ENCODE data around the gene SLC22A5.
A peak's percentile ranks its signal among the peaks of the same experiment; 100 is the strongest.

Gene SLC22A5

DNA sequence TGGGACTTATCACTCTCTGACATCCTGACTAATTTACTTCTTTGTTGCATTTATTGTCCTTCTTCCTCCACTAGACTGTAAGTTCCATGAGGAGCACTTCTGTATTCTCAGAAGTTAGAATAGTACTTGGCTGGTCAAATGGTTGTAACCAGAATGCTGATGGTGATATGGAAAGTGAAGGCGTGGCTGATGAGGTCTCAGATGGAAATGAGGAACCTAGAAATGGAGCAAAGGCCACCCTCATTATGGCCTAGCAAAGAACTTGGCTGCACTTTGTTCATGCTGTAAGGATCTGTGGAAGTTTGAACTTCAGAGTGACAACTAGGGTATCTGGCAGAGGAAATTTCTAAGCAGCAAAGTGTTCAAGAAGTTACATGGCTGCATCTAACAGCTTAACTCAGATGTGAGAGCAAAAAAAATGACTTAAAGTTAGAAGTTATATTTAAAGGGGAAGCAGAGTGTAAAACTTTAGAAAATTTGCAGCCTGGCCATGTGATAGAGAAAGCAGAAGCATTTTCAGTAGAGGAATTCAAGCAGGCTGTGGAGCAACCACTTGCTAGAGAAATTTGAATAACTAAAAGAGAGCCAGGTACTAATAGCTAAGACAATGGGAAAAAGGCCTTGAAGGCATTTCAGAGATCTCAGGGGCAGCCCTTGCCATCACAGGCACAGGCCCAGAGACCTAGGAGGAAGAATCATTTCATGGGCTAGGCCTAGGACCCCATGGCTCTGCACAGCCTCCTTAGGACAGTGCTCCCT, 14.9 kb upstream of the SLC22A5 start:
- no peak for DNase-seq
- no peak for TF ChIP-seq POLR2A (IDR thresholded peaks at IDR 0.05; ENCODE audit: low read length)
- no peak for TF ChIP-seq GATA1 (IDR thresholded peaks at IDR 0.05; ENCODE audit: low read depth, low read length)

DNA sequence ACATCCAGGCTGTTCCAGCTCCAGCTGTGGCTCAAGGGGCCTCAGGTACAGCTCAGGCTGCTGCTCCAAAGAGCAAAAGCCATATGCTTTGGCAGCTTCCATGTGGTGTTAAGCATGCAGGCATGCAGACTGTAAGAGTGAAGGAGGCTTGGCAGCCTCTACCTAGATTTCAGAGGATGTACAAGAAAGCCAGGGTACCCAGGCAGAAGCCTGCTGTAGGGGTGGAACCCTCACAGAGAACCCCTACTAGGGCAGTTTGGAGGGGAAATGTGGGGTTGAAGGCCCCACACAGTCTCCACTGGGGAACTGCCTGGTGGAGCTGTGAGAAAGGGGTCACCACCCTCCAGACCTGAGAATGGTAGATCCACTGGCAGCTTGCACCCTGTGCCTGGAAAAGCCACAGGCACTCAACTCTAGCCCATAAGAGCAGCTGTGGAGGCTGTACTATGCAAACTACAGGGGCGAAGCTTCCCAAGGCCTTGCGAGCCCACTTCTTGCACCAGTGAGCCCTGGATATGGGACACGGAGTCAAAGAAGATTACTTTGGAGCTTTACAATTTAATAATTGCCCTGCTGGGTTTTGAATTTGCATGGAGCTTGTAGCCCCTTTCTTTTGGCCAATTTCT, 14.3 kb upstream of the SLC22A5 start:
- TF ChIP-seq POLR2A (IDR thresholded peaks at IDR 0.05; ENCODE audit: low read length) (no peak), GATA1 (IDR thresholded peaks at IDR 0.05; ENCODE audit: low read depth, low read length) (no peak)

DNA sequence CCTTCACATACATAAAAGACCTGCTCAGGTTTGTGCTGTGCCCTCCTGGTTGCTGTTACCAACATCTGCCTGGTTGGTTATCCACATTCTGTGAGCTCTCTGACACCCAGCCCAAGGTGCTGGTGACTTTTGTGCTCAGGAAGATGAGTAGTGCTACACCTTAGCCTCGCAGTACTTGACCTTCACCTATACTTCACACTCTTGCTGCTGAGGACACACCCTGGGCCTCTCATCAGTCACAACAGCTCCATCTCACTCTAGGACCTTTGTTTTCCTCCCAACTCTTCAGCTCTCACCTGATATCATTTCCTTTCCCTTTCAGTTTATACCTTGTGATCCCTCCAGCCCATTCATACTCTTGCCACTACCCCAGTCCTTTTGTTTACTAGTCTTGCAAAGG, 10.7 kb upstream of the SLC22A5 start:
- no peak for TF ChIP-seq GATA1 (IDR thresholded peaks at IDR 0.05; ENCODE audit: low read depth, low read length)
- TF ChIP-seq POLR2A (IDR thresholded peaks at IDR 0.05; ENCODE audit: low read length) = no peak
- no peak for DNase-seq

More for the DNA sequence above, 14.3 kb upstream of the SLC22A5 start:
- no peak for DNase-seq

DNA sequence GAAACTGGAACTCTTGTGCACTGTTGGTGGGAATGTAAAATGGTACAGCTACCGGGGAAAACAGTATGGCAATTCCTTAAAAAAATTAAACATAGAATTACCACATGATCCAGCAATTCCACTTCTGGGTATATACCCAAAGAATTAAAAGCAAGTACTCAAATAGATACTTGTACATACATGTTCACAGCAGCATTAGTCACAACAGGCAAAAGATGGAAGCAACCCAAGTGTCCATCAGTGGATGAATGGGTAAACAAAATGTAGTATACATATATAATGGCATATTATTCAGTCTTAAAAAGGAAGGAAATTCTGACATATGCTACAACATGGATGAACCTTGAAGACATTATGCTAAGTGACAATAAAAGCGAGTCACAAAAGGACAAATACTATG, 7.4 kb upstream of the SLC22A5 start:
- TF ChIP-seq POLR2A (IDR thresholded peaks at IDR 0.05; ENCODE audit: low read length) (no peak), GATA1 (IDR thresholded peaks at IDR 0.05; ENCODE audit: low read depth, low read length) (no peak)
- no peak for DNase-seq

DNA sequence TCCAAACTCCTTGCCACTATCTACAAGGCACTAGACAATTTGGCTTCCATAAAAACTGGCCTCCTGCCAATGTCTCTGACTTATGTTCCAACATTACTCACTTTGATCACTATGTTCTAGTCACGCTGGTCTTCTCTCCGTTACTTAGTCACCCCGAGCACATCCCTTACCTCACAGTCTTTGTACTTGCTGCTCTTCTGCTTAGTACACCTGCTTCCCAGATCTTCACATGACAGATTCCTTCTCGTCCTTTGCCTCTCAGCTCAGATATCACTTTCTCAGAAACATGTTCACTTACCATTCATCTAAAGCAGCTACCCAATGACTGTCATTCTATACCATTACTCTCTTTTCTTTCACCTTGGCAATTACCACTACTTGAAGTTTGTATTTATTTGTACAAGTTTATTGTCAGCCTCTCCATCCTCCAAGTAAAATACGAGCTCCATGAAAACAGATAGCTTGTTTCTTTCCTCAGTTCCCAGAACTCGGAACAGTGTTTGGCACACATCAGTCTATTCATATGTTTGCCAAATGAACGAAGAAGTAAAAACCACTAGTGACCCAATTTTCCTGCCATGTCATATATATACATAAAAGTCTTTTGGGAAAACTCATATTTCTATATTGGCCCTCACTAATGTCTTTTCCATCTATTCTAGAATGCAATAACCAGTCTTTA, 5.9 kb upstream of the SLC22A5 start:
- DNase-seq = peak; percentile 41 to 68
- TF ChIP-seq POLR2A (IDR thresholded peaks at IDR 0.05; ENCODE audit: low read length) = no peak
- no peak for TF ChIP-seq GATA1 (IDR thresholded peaks at IDR 0.05; ENCODE audit: low read depth, low read length)

DNA sequence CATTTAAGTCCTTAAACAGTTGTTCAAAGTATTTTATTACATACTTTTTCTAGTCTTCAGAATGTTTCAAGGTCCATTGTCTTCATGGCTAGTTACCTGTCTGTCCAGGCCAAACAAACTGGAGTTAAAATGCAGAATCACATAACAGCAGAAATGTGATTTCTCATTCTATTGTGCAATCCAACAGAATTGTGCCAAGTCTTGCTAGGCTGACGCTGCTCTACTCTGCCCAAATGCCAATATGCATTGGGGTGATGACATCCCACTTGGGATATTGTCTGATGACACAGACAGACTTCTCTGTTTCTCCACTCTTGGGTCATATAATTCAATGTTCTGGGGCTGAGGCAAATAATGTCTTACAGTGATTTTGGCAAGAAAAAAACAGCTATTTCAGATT, 5.2 kb upstream of the SLC22A5 start:
- no peak for TF ChIP-seq POLR2A (IDR thresholded peaks at IDR 0.05; ENCODE audit: low read length)
- TF ChIP-seq GATA1 (IDR thresholded peaks at IDR 0.05; ENCODE audit: low read depth, low read length) = no peak
- DNase-seq = peak in 1 of 2 experiments; percentile 24

DNA sequence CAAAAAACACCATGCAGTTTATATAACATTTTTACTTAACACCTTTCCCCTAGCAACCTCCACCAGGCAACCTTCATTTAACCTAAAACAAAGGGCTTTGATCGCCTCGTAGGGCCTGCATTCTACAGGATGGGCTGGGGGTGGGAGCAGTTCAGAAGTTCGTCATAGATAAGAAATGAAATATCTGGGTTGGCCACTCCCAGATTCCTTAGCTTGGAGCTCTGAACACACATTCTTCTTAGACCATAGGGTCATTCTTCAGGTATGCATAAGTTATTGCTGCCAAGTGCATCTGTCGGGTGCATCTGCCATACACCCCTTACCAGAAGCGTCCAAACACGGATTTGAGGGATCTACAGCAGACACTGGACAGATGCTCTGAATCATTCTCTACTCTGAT, 4.3 kb upstream of the SLC22A5 start:
- TF ChIP-seq POLR2A (IDR thresholded peaks at IDR 0.05; ENCODE audit: low read length) (no peak), GATA1 (IDR thresholded peaks at IDR 0.05; ENCODE audit: low read depth, low read length) (no peak)
- DNase-seq = peak in 1 of 2 experiments; percentile 23

DNA sequence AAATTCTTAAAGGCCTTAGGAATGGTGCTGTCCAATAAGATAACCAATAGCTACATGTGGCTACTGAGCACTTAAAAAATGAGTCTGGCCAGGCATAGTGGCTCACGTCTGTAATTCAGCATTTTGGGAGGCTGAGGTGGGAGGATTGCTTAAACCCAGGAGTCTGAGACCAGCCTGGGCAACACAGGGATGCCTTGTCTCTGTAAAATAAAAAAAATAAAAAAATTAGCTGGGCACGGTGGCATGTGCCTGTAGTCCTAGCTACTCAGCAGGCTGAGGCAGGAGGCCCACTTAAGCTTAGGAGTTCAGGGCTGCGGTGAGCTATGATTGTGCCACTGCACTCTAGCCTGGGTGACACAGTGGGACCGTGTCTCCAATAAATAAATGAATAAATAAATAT, 1.3 kb upstream of the SLC22A5 start:
- no peak for TF ChIP-seq POLR2A (IDR thresholded peaks at IDR 0.05; ENCODE audit: low read length)
- TF ChIP-seq GATA1 (IDR thresholded peaks at IDR 0.05; ENCODE audit: low read depth, low read length) = no peak
- no peak for DNase-seq

DNA sequence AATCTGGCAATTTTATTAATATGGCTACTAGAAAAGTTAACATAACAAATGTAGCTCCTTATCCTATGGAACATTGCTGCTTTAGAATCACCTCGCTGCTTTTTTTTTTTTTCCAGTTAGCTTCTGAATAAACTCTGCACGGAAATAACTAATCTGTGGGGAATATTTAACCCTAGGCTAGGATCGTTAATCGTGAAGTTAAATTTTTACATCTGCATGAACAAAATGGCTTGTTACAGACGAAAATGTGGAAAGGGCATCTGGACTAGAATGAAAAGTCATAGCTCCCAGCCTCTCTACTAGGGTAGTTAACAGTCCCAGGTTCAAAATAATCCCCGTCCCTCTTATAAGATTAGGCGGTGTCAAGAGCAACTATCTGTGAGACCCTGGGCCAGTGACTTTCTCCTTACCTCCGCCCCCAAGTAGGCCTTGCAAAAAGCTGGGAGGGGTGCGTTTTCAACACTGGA, 470 bp upstream of the SLC22A5 start:
- TF ChIP-seq POLR2A (IDR thresholded peaks at IDR 0.05; ENCODE audit: low read length) = no peak
- TF ChIP-seq GATA1 (IDR thresholded peaks at IDR 0.05; ENCODE audit: low read depth, low read length) = no peak

DNA sequence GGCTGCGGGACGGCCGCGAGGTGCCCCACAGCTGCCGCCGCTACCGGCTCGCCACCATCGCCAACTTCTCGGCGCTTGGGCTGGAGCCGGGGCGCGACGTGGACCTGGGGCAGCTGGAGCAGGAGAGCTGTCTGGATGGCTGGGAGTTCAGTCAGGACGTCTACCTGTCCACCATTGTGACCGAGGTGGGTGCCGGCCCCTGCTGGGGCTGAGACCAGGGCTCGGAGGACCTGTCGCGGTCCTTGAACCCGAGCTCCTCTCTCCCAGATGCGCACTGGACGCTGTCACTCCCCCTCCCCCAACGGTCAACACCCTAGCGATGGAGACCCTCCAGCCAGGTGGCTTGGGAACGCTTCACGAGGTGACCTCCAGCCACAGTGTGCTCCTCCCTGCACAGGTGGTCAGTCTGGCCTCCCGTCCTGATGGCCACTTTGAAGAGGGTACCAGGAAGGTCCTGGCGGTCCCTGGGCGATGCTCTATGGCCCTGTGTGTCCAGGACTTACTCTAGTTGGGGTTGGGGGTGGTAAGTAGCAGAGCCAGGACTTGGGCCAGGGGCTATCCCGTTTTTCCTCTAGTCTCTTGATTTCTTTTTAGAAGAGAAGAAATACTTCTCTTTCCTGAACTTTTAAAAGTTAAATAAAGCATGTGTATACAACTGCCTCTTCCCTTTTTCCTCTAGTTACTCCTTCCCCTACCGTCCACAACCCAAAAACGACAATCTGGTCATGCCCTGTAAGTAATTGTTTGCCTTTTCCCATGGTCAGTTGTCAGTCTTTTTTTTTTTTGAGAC, 866 bp downstream of the SLC22A5 start:
- no peak for TF ChIP-seq POLR2A (IDR thresholded peaks at IDR 0.05; ENCODE audit: low read length)
- TF ChIP-seq GATA1 (IDR thresholded peaks at IDR 0.05; ENCODE audit: low read depth, low read length) = no peak
- DNase-seq = no peak

More for the DNA sequence above, 470 bp upstream of the SLC22A5 start:
- DNase-seq = no peak

DNA sequence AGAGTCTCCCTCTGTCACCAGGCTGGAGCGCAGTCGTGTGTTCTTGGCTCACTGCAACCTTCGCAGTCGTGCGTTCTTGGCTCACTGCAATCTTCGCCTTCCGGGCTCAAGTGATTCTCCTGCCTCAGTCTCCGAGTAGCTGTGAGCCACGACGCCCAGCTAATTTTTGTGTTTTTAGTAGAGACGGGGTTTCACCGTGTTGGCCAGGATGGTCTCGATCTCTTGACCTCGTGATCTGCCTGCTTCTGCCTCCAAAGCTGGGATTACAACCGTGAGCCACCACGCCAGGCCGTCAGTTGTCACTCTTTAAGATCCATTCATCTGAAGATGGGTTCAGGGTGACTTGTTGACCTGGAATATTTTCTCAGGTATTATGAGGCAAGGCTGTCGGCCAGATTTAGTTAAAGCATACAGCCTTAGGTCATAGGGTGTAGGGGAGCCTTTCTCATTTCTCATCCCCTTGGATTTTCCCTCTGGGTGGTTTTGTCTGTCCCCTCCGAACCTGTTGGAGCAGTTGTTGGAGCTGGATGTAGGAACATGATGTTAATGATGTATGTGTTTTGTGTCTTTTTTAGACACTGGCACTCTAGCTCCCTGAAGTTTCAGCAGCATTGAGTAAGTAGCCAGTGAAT, 1.6 kb downstream of the SLC22A5 start:
- TF ChIP-seq POLR2A (IDR thresholded peaks at IDR 0.05; ENCODE audit: low read length) = no peak
- no peak for TF ChIP-seq GATA1 (IDR thresholded peaks at IDR 0.05; ENCODE audit: low read depth, low read length)
- DNase-seq = no peak

DNA sequence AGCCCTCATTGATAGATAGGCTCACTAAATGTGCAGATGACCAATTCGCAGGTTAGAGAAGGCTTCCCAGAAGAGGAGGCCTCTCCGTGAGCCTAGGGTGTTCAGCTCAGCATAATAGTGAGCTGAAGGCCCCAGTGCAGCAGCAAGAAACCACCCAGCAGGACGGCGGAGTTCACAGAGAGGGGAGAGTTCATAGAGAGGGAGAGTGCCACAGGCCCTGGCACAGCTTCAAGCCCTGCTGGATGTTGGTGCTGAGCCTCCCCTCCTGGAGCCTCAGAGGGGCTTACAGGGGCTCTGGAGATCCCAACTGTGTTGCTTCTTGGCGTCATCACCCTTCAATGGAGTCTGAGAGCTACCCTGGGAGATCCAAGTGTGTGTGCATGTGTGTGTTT, 2.1 kb downstream of the SLC22A5 start:
- no peak for DNase-seq
- TF ChIP-seq POLR2A (IDR thresholded peaks at IDR 0.05; ENCODE audit: low read length) (no peak), GATA1 (IDR thresholded peaks at IDR 0.05; ENCODE audit: low read depth, low read length) (no peak)

DNA sequence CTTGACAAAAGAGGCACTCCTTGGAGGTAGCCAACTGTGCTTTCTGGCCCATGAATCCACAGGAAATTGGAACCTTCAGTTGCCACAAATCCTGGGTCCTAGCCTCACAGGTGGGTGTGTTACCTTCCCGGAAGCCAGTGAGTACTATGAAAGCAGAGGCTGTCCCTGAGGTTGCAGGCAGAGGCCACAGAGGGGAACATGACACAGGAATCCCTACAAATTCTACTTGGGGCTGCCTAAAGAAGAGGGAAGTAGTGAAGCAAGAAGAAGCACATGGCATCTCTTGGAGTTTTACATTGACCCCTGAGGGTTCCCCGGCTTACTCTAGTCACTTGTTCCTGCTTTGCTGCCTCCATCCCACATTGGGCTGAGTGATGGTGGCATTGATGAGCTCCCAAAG, 2.6 kb downstream of the SLC22A5 start:
- DNase-seq = no peak
- TF ChIP-seq GATA1 (IDR thresholded peaks at IDR 0.05; ENCODE audit: low read depth, low read length) (no peak), POLR2A (IDR thresholded peaks at IDR 0.05; ENCODE audit: low read length) (no peak)

Measured in erythroblast (primary cell).